Ishikawa (cell line): ENCODE data around the gene MPO.

Experiments
- EP300 ChIP-seq: IDR thresholded peaks from 2 replicates; pipeline ENCODE4 v1.6.1; 2012; ENCODE audit warnings: borderline replicate concordance
- MAX ChIP-seq: IDR thresholded peaks from 2 replicates; pipeline ENCODE4 v1.6.1; 2012
- RAD21 ChIP-seq: IDR thresholded peaks from 2 replicates; pipeline ENCODE4 v1.6.1; 2012; ENCODE audit warnings: low read depth
- USF1 ChIP-seq: IDR thresholded peaks from 2 replicates; pipeline ENCODE4 v1.6.1; 2012
- ZBTB7A ChIP-seq: IDR thresholded peaks from 2 replicates; pipeline ENCODE4 v1.6.1; 2012; ENCODE audit warnings: low read depth

- TF ChIP-seq USF1 (no peak), ZBTB7A (no peak), MAX (no peak), RAD21 (no peak), EP300 (no peak)
Measured at GRCh38 chr17:58252141-58252540, 28.6 kb downstream of the MPO start.
